GM12878 (cell line): ENCODE results near the gene YAP1. TPM values are rescaled to one million over a fixed set of nuclear protein-coding genes. Genes with fewer than 3 reads are reported as not detected.

Experiments used
- ATAC-seq: fragments of 200-7000 bp; cut with Tn5 transposase; 3 replicates; pipeline ENCODE4 v1.9.1; 2020; ENCODE audit warnings: mild to moderate bottlenecking, moderate library complexity
- BruUV-seq: library from RNA; stranded (reverse); fragments of 400-500 nt; replicated peaks from 2 replicates; lab custom pipeline; 2021; lab: Mats Ljungman, UMichigan
- CTCF ChIA-PET: fragments of 300-600 bp; sonication (Branson Sonifier 250); formaldehyde crosslinking; extraction: SDS; loops from one replicate; lab custom pipeline; 2021; ENCODE audit warnings: inconsistent platforms; lab: Yijun Ruan, JAX
- POLR2A ChIA-PET: fragments of 350-600 bp; formaldehyde crosslinking; extraction: SDS; loops from one replicate; lab custom pipeline; 2021; ENCODE audit warnings: inconsistent platforms; lab: Charles Lee
- RAD21 ChIA-PET: fragments of 300-600 bp; sonication (Branson Sonifier 250); formaldehyde crosslinking; loops from one replicate; lab custom pipeline; 2023; ENCODE audit warnings: antibody characterized with exemption; ENCODE audit not compliant: unreplicated experiment; lab: Charles Lee
- SMC1A ChIA-PET: fragments of 300-600 bp; sonication (Branson Sonifier 250); formaldehyde crosslinking; loops from one replicate; lab custom pipeline; 2023; ENCODE audit not compliant: unreplicated experiment, uncharacterized antibody; lab: Charles Lee
- DNase-seq: peaks from one replicate; pipeline ENCODE4 v3.0.0-alpha.2; 2011; ENCODE audit warnings: low read depth, low spot score
- FAIRE-seq: peaks from 3 replicates; lab custom pipeline; 2011; peaks lifted over from hg19 to GRCh38; lab: Jason Lieb, UNC
- H2AFZ ChIP-seq: 2 replicates; pipeline ENCODE4 v1.6.0; 2011; ENCODE audit warnings: low read depth, low read length, control low read depth; ENCODE audit not compliant: control insufficient read depth
- H3K27ac ChIP-seq: 2 replicates; pipeline ENCODE4 v1.5.1; 2011; ENCODE audit warnings: control low read depth; ENCODE audit not compliant: control insufficient read depth, insufficient read depth
- H3K27me3 ChIP-seq, 2 experiments: replicated peaks in 1 of 2; 2 replicates each; pipeline versions ENCODE4 v1.6.0 to v1.6.1; 2011; ENCODE audit warnings: low read length in 1 of 2; ENCODE audit not compliant: control insufficient read depth in 2 of 2, insufficient read depth in 2 of 2
- H3K36me3 ChIP-seq, 2 experiments: 2 replicates each; pipeline ENCODE4 v1.5.1; 2011; ENCODE audit warnings: low read length in 1 of 2; ENCODE audit not compliant: control insufficient read depth in 2 of 2, insufficient read depth in 2 of 2
- H3K4me1 ChIP-seq: 2 replicates; pipeline ENCODE4 v1.6.1; 2011; ENCODE audit warnings: mild to moderate bottlenecking, low read length, moderate library complexity, mixed read lengths; ENCODE audit not compliant: control insufficient read depth, insufficient read depth
- H3K4me2 ChIP-seq: 2 replicates; pipeline ENCODE4 v1.6.0; 2011; ENCODE audit warnings: control low read depth; ENCODE audit not compliant: control insufficient read depth, insufficient read depth
- H3K4me3 ChIP-seq: fragments of 200-600 bp; sonication (generic); 2 replicates; pipeline ENCODE4 v1.5.1; 2016
- H3K79me2 ChIP-seq: 2 replicates; pipeline ENCODE4 v1.6.0; 2011; ENCODE audit warnings: low read length; ENCODE audit not compliant: control insufficient read depth, insufficient read depth
- H3K9ac ChIP-seq: 2 replicates; pipeline ENCODE4 v1.8.0; 2011; ENCODE audit warnings: low read length, control low read depth, mixed read lengths; ENCODE audit not compliant: control insufficient read depth, insufficient read depth
- H3K9me3 ChIP-seq: replicated peaks from 3 replicates; pipeline ENCODE4 v1.5.1; 2011; ENCODE audit warnings: mild to moderate bottlenecking, low read length; ENCODE audit not compliant: control insufficient read depth, insufficient read depth
- H4K20me1 ChIP-seq: 2 replicates; pipeline ENCODE4 v1.6.0; 2011; ENCODE audit not compliant: control insufficient read depth, insufficient read depth
- CEBPB ChIP-seq, 2 experiments: fragments of 150-350 bp in 1 of 2; IDR thresholded peaks; 2 replicates each; pipeline ENCODE4 v1.6.1; 2012 to 2014; ENCODE audit warnings: low read depth in 2 of 2, low read length in 2 of 2, borderline replicate concordance in 1 of 2, inconsistent platforms in 1 of 2
- ETV6 ChIP-seq, 2 experiments: fragments of 450-650 bp in 1 of 2; IDR thresholded peaks in 1 of 2; conservative IDR thresholded peaks in 1 of 2; 2 replicates each; pipeline ENCODE4 v1.6.1; 2014; ENCODE audit warnings: antibody characterized with exemption in 1 of 2, borderline replicate concordance in 1 of 2, low read depth in 1 of 2, mild to moderate bottlenecking in 1 of 2, moderate library complexity in 1 of 2
- HDAC2 ChIP-seq: fragments of 200-600 bp; sonication (generic); IDR thresholded peaks from 2 replicates; pipeline ENCODE4 v1.6.1; 2017
- MYC ChIP-seq: IDR thresholded peaks from 2 replicates; pipeline ENCODE4 v1.6.1; 2011; ENCODE audit warnings: mild to moderate bottlenecking, low read length, moderate library complexity, inconsistent platforms; ENCODE audit not compliant: insufficient read depth, insufficient replicate concordance, insufficient read length, severe bottlenecking
- SMAD1 ChIP-seq: fragments of 450-650 bp; IDR thresholded peaks from 2 replicates; pipeline ENCODE4 v1.6.1; 2018; ENCODE audit warnings: mild to moderate bottlenecking, low read depth; ENCODE audit not compliant: partially characterized antibody
- TCF3 ChIP-seq: IDR thresholded peaks from 2 replicates; pipeline ENCODE4 v1.6.1; 2012; ENCODE audit warnings: low read depth, mild to moderate bottlenecking, low read length, borderline replicate concordance; ENCODE audit not compliant: insufficient read depth
- ZNF217 ChIP-seq: fragments of 450-650 bp; IDR thresholded peaks from 2 replicates; pipeline ENCODE4 v1.6.1; 2017; ENCODE audit warnings: antibody characterized with exemption, mild to moderate bottlenecking
- WGBS: methylation state at CpG from one replicate; pipeline ENCODE4 v1.1.6; 2016; ENCODE audit warnings: low lambda C conversion rate; ENCODE audit not compliant: insufficient replicate concordance, insufficient coverage; ENCODE audit errors: missing lambda C conversion rate; 5-methylcytosine and 5-hydroxymethylcytosine counted together
- in situ Hi-C: fragments of 300-500 bp; cut with MboI; formaldehyde crosslinking; loops from 9 replicates; pipeline ENCODE4 v1.14.3; 2018; ENCODE audit warnings: mixed read lengths
- intact Hi-C: fragments of 100-400 bp; cut with micrococcal nuclease; formaldehyde crosslinking; loops from one replicate; pipeline ENCODE4 v1.14.2; 2022; ENCODE audit not compliant: unreplicated experiment
- polyA plus RNA-seq, 11 experiments: library from polyadenylated mRNA; depleted of rRNA in 4 of 11; unstranded in 6 of 11; stranded (reverse) in 5 of 11; fragments of >200 nt; fragmentation: Nextera tagmentation in 4 of 11; fragmentation: Illumina TruSeq in 1 of 11; extraction: Ambion mirVana in 4 of 11; extraction: Trizol in 1 of 11; gene quantifications; 1 replicate in 1 of 11; 2 replicates in 10 of 11; pipeline versions ENCODE4 v1.2.1 to v1.2.3, GENCODE V29; 2011 to 2016; ENCODE audit warnings: inconsistent platforms in 2 of 11, missing spikeins in 2 of 11, low read depth in 1 of 11
- total RNA-seq, 4 experiments: library from RNA; depleted of rRNA in 3 of 4; stranded (reverse); fragments of >200 nt in 3 of 4; fragmentation: Illumina TruSeq in 1 of 4; extraction: Trizol in 1 of 4; gene quantifications; 2 replicates each; pipeline versions ENCODE4 v1.2.1 to v1.2.3, GENCODE V29; 2013 to 2021
- TF ChIP-seq, protein P1 (sequence below): fragments of 450-650 bp; IDR thresholded peaks from 2 replicates; pipeline ENCODE4 v1.6.1; 2016; ENCODE audit warnings: mild to moderate bottlenecking
- TF ChIP-seq, protein P2 (sequence below): fragments of 450-650 bp; IDR thresholded peaks from 2 replicates; pipeline ENCODE4 v1.6.1; 2017; ENCODE audit warnings: mild to moderate bottlenecking, moderate library complexity
- TF ChIP-seq, protein P3 (sequence below): IDR thresholded peaks from 2 replicates; pipeline ENCODE4 v1.6.1; 2012; ENCODE audit warnings: low read depth, low read length, improper control_type of control experiment

YAP1 gene
- total and polyA plus RNA-seq, 10 of the 15 experiments (the other 5 are each of a cell fraction or from before 2014, with no cell fraction given), result 0.03 to 0.33 (median 0.10) TPM; not detected in 6

DNA sequence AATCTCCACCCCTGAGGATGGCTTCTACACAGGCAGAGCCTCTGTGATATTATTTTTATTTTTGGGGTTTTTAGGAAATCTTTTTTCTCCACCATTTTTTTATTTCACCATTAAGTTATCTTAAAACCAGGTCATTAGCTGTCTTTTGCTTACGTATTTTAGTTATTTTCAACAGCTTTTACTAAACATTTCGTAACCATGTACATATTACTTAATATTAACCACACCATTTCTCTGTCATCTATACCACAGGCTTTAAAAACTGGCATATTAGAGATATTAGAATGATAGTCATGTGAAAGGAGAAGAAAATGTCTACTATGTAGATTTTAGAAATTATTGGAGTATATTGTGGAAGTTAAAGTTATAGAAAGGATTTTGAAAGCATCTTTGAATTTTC, 37.4 kb downstream of the YAP1 start:
- H3K4me1 ChIP-seq, result no peaks in the 10 kb centered on the region
- FAIRE-seq (no peak), DNase-seq (no peak)
- WGBS, result 0% methylated on average over 2 of the region's 2 CpGs
- no peak overlapping the region for H3K27ac ChIP-seq
- H3K4me3 ChIP-seq, result no peak overlapping the region
- H3K27me3 ChIP-seq, result no peaks in the 10 kb centered on the region; a peak in 1 of 4 replicates
- H3K9me3 ChIP-seq, result no peaks in the 10 kb centered on the region
- SMC1A ChIA-PET, result no interaction called here
- no peaks in the 10 kb centered on the region for H3K79me2 ChIP-seq
- H3K36me3 ChIP-seq, result no peaks in the 10 kb centered on the region
- no peak overlapping the region for H3K9ac ChIP-seq
- H2AFZ ChIP-seq, result no peak overlapping the region
- no peak for TF ChIP-seq ZNF217
- TF ChIP-seq, all 136 proteins: peak for 0
- POLR2A ChIA-PET, result no interaction called here
- in situ Hi-C loops, result no loop called here
- H4K20me1 ChIP-seq, result no peaks in the 10 kb centered on the region
- intact Hi-C loops, result no loop called here
- CTCF ChIA-PET, result no interaction called here
- BruUV-seq, result no TSS peak
- H3K4me2 ChIP-seq, result no peak overlapping the region
- RAD21 ChIA-PET, result no interaction called here
- no peak for ATAC-seq

DNA sequence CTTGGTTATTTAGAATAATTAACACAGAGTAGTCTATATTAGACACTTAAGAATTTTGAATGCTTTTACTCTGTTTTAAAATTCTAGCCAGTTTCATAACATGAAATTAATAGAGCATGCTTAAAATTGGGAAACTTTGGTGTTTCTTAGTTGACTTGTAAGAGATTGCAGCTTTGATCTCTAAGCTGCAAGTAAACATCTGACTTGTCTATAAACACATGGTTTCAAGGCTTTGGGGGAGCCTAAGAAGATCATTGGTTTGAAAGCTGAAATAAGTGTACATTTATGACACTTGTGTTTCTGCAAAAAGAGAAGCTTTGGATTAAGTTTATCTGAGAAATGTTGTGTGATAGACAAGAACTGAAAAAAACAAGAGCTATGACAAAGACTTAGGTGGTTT, 37.8 kb downstream of the YAP1 start:
- SMC1A ChIA-PET, result no interaction called here
- DNase-seq (no peak), FAIRE-seq (no peak), ATAC-seq (no peak)
- in situ Hi-C loops, result no loop called here
- Histone ChIP-seq H3K9me3 (no peaks in the 10 kb centered on the region), H4K20me1 (no peaks in the 10 kb centered on the region), H2AFZ (no peak overlapping the region), H3K4me2 (no peak overlapping the region), H3K36me3 (no peaks in the 10 kb centered on the region), H3K79me2 (no peaks in the 10 kb centered on the region), H3K27me3 (no peaks in the 10 kb centered on the region; a peak in 1 of 4 replicates), H3K4me3 (no peak overlapping the region), H3K27ac (no peak overlapping the region), H3K9ac (no peak overlapping the region), H3K4me1 (no peaks in the 10 kb centered on the region)
- POLR2A ChIA-PET, result no interaction called here
- RAD21 ChIA-PET, result no interaction called here
- BruUV-seq, result no TSS peak
- CTCF ChIA-PET, result no interaction called here
- intact Hi-C loops, result no loop called here
- no peak for TF ChIP-seq SMAD1
- TF ChIP-seq MYC, result no peak
- TF ChIP-seq, protein P1, sequence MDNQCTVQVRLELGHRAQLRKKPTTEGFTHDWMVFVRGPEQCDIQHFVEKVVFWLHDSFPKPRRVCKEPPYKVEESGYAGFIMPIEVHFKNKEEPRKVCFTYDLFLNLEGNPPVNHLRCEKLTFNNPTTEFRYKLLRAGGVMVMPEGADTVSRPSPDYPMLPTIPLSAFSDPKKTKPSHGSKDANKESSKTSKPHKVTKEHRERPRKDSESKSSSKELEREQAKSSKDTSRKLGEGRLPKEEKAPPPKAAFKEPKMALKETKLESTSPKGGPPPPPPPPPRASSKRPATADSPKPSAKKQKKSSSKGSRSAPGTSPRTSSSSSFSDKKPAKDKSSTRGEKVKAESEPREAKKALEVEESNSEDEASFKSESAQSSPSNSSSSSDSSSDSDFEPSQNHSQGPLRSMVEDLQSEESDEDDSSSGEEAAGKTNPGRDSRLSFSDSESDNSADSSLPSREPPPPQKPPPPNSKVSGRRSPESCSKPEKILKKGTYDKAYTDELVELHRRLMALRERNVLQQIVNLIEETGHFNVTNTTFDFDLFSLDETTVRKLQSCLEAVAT, result no peak
- no peak for TF ChIP-seq CEBPB (IDR thresholded peaks at IDR 0.05; ENCODE audit: borderline replicate concordance in 1 of 2, low read depth in 2 of 2, low read length in 2 of 2)
- no peak for TF ChIP-seq ETV6 (conservative IDR thresholded peaks at IDR 0.05 in 1 of 2, IDR thresholded peaks at IDR 0.05 in 1 of 2; ENCODE audit: borderline replicate concordance in 1 of 2, low read depth in 1 of 2)
- TF ChIP-seq TCF3, result no peak
- TF ChIP-seq, protein P2, sequence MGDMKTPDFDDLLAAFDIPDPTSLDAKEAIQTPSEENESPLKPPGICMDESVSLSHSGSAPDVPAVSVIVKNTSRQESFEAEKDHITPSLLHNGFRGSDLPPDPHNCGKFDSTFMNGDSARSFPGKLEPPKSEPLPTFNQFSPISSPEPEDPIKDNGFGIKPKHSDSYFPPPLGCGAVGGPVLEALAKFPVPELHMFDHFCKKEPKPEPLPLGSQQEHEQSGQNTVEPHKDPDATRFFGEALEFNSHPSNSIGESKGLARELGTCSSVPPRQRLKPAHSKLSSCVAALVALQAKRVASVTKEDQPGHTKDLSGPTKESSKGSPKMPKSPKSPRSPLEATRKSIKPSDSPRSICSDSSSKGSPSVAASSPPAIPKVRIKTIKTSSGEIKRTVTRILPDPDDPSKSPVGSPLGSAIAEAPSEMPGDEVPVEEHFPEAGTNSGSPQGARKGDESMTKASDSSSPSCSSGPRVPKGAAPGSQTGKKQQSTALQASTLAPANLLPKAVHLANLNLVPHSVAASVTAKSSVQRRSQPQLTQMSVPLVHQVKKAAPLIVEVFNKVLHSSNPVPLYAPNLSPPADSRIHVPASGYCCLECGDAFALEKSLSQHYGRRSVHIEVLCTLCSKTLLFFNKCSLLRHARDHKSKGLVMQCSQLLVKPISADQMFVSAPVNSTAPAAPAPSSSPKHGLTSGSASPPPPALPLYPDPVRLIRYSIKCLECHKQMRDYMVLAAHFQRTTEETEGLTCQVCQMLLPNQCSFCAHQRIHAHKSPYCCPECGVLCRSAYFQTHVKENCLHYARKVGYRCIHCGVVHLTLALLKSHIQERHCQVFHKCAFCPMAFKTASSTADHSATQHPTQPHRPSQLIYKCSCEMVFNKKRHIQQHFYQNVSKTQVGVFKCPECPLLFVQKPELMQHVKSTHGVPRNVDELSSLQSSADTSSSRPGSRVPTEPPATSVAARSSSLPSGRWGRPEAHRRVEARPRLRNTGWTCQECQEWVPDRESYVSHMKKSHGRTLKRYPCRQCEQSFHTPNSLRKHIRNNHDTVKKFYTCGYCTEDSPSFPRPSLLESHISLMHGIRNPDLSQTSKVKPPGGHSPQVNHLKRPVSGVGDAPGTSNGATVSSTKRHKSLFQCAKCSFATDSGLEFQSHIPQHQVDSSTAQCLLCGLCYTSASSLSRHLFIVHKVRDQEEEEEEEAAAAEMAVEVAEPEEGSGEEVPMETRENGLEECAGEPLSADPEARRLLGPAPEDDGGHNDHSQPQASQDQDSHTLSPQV, result no peak
- TF ChIP-seq, protein P3, sequence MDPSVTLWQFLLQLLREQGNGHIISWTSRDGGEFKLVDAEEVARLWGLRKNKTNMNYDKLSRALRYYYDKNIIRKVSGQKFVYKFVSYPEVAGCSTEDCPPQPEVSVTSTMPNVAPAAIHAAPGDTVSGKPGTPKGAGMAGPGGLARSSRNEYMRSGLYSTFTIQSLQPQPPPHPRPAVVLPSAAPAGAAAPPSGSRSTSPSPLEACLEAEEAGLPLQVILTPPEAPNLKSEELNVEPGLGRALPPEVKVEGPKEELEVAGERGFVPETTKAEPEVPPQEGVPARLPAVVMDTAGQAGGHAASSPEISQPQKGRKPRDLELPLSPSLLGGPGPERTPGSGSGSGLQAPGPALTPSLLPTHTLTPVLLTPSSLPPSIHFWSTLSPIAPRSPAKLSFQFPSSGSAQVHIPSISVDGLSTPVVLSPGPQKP, result no peak
- TF ChIP-seq HDAC2, result no peak
